HepG2 (cell line): ENCODE data around the gene TP73. TPM values are rescaled to one million over a fixed set of nuclear protein-coding genes. Genes with fewer than 3 reads are reported as not detected.

Experiments used
- ATAC-seq: fragments of 200-7000 bp; cut with Tn5 transposase; 3 replicates; pipeline ENCODE4 v1.9.1; 2020; ENCODE audit warnings: mild to moderate bottlenecking, moderate library complexity
- BruUV-seq: library from RNA; stranded (reverse); fragments of 400-500 nt; replicated peaks from 2 replicates; lab custom pipeline; 2021; lab: Mats Ljungman, UMichigan
- CTCF ChIA-PET: fragments of 300-600 bp; formaldehyde crosslinking; extraction: SDS; loops from one replicate; lab custom pipeline; 2021; ENCODE audit warnings: low total read pairs, inconsistent platforms, low intra/inter-chr PET ratio; lab: Yijun Ruan, JAX
- POLR2A ChIA-PET: fragments of 350-600 bp; sonication (Branson Sonifier 250); formaldehyde crosslinking; loops from one replicate; lab custom pipeline; 2020; ENCODE audit warnings: antibody characterized with exemption, inconsistent platforms; lab: Yijun Ruan, JAX
- DNase-seq: peaks from one replicate; pipeline ENCODE4 v3.0.0-alpha.2; 2015; ENCODE audit warnings: low spot score
- FAIRE-seq: peaks from 3 replicates; lab custom pipeline; 2011; peaks lifted over from hg19 to GRCh38; lab: Jason Lieb, UNC
- H2AFZ ChIP-seq: one replicate; pipeline ENCODE4 v1.6.1; 2011; ENCODE audit warnings: low read length, inconsistent platforms
- H3K27ac ChIP-seq: fragments of 300-600 bp; 3 replicates; pipeline ENCODE4 v1.8.0; 2011; ENCODE audit warnings: mixed run types, mild to moderate bottlenecking, mixed read lengths, low read length, inconsistent platforms; ENCODE audit not compliant: insufficient read depth; ENCODE audit errors: extremely low read length
- H3K27me3 ChIP-seq, 2 experiments: fragments of 200-600 bp in 1 of 2; 2 replicates in 1 of 2; 3 replicates in 1 of 2; pipeline versions ENCODE4 v1.6.0 to v1.8.0; 2011; ENCODE audit warnings: low read length in 2 of 2, mild to moderate bottlenecking in 2 of 2, moderate library complexity in 2 of 2, inconsistent platforms in 1 of 2; ENCODE audit not compliant: insufficient read depth in 2 of 2, control insufficient read depth in 1 of 2
- H3K36me3 ChIP-seq, 2 experiments: fragments of 200-600 bp in 1 of 2; replicated peaks in 1 of 2; 2 replicates in 1 of 2; 3 replicates in 1 of 2; pipeline versions ENCODE4 v1.5.1 to v1.8.0; 2011; ENCODE audit warnings: low read length in 2 of 2, inconsistent platforms in 1 of 2; ENCODE audit not compliant: insufficient read depth in 2 of 2, control insufficient read depth in 1 of 2
- H3K4me1 ChIP-seq: 2 replicates; pipeline ENCODE4 v1.5.1; 2012; ENCODE audit warnings: low read length, inconsistent platforms; ENCODE audit not compliant: insufficient read depth
- H3K4me2 ChIP-seq: 2 replicates; pipeline ENCODE4 v1.6.0; 2011; ENCODE audit warnings: low read depth, low read length, inconsistent platforms
- H3K4me3 ChIP-seq, 3 experiments: fragments of 200-600 bp in 1 of 3; sonication (generic), shearing (Covaris generic) in 1 of 3; replicated peaks in 1 of 3; 2 replicates each; pipeline ENCODE4 v1.5.1; 2011 to 2016; ENCODE audit warnings: low read length in 3 of 3, inconsistent platforms in 2 of 3, low read depth in 2 of 3, mild to moderate bottlenecking in 2 of 3, control low read depth in 1 of 3, mixed read lengths in 1 of 3; ENCODE audit not compliant: insufficient read depth in 1 of 3
- H3K79me2 ChIP-seq: one replicate; pipeline ENCODE4 v1.6.1; 2011; ENCODE audit warnings: low read length, inconsistent platforms; ENCODE audit not compliant: insufficient read depth
- H3K9ac ChIP-seq: 2 replicates; pipeline ENCODE4 v1.6.0; 2011; ENCODE audit warnings: mild to moderate bottlenecking, low read depth, low read length, inconsistent platforms; ENCODE audit not compliant: insufficient read depth
- H3K9me3 ChIP-seq: 2 replicates; pipeline ENCODE4 v1.5.1; 2012; ENCODE audit warnings: mild to moderate bottlenecking, low read length
- H4K20me1 ChIP-seq: 2 replicates; pipeline ENCODE4 v1.6.0; 2011; ENCODE audit warnings: inconsistent platforms, mild to moderate bottlenecking, low read length, moderate library complexity; ENCODE audit not compliant: insufficient read depth
- AGO1 ChIP-seq: fragments of 200-400 bp; formaldehyde crosslinking; IDR thresholded peaks from 2 replicates; pipeline ENCODE4 v1.6.1; 2017; ENCODE audit warnings: mild to moderate bottlenecking, low read depth, low read length, moderate library complexity; ENCODE audit not compliant: poor library complexity, severe bottlenecking
- CBX2 ChIP-seq, 2 experiments: fragments of 200-600 bp in 1 of 2; sonication (generic); formaldehyde crosslinking in 1 of 2; IDR thresholded peaks; 2 replicates each; pipeline versions ENCODE4 v1.7.0 to v1.8.1; 2018 to 2022; ENCODE audit warnings: low read depth in 2 of 2, low read length in 1 of 2, mild to moderate bottlenecking in 1 of 2, missing genetic modification reagents in 1 of 2
- DDIT3 ChIP-seq: sonication (generic); formaldehyde crosslinking; IDR thresholded peaks from 2 replicates; pipeline ENCODE4 v1.4.0; 2020; ENCODE audit warnings: mild to moderate bottlenecking, missing genetic modification reagents
- DR1 ChIP-seq: sonication (generic); formaldehyde crosslinking; IDR thresholded peaks from 2 replicates; pipeline ENCODE4 v1.8.0; 2021; ENCODE audit warnings: mild to moderate bottlenecking, missing genetic modification reagents, inconsistent platforms
- NAIF1 ChIP-seq: sonication (generic); formaldehyde crosslinking; IDR thresholded peaks from 2 replicates; pipeline ENCODE4 v1.5.0; 2020; ENCODE audit warnings: mild to moderate bottlenecking, missing genetic modification reagents, borderline replicate concordance
- NONO ChIP-seq, 2 experiments: fragments of 450-650 bp in 1 of 2; sonication (generic) in 1 of 2; formaldehyde crosslinking in 1 of 2; IDR thresholded peaks in 1 of 2; conservative IDR thresholded peaks in 1 of 2; 2 replicates each; pipeline versions ENCODE4 v1.6.1 to v1.8.0; 2017 to 2022; ENCODE audit warnings: mild to moderate bottlenecking in 1 of 2, missing genetic modification reagents in 1 of 2, moderate library complexity in 1 of 2
- PHF21A ChIP-seq: sonication (generic); formaldehyde crosslinking; IDR thresholded peaks from 2 replicates; pipeline ENCODE4 v1.5.0; 2020; ENCODE audit warnings: mild to moderate bottlenecking, missing genetic modification reagents
- ZKSCAN1 ChIP-seq: fragments of 150-350 bp; IDR thresholded peaks from 2 replicates; pipeline ENCODE4 v1.6.1; 2014; ENCODE audit warnings: low read length
- ZNF558 ChIP-seq: sonication (generic); formaldehyde crosslinking; IDR thresholded peaks from 2 replicates; pipeline ENCODE4 v1.9.0; 2022; ENCODE audit warnings: mild to moderate bottlenecking, missing genetic modification reagents, borderline replicate concordance
- ZNF569 ChIP-seq: sonication (generic); formaldehyde crosslinking; IDR thresholded peaks from 2 replicates; pipeline ENCODE4 v1.5.0; 2020; ENCODE audit warnings: mild to moderate bottlenecking, missing genetic modification reagents, moderate library complexity, borderline replicate concordance
- ZNF878 ChIP-seq: sonication (generic); formaldehyde crosslinking; IDR thresholded peaks from 2 replicates; pipeline ENCODE4 v1.8.1; 2023; ENCODE audit warnings: mild to moderate bottlenecking, missing genetic modification reagents, moderate library complexity
- WGBS: methylation state at CpG from one replicate; pipeline ENCODE4 v1.1.6; 2017; ENCODE audit warnings: low lambda C conversion rate; 5-methylcytosine and 5-hydroxymethylcytosine counted together
- in situ Hi-C: cut with HindIII; loops from 2 replicates; pipeline ENCODE4 v1.10.0; 2017; ENCODE audit warnings: low pct_unique_long_range_greater_than_20kb; ENCODE audit not compliant: extremely low pct_ligation_motif_present
- intact Hi-C: fragments of 100-400 bp; cut with micrococcal nuclease; formaldehyde crosslinking; loops from one replicate; pipeline ENCODE4 v1.10.0; 2022; ENCODE audit not compliant: unreplicated experiment
- polyA plus RNA-seq, 8 experiments: library from polyadenylated mRNA; depleted of rRNA in 3 of 8; stranded (reverse) in 7 of 8; unstranded in 1 of 8; fragments of >200 nt; fragmentation: Illumina TruSeq in 4 of 8; extraction: Trizol in 4 of 8; gene quantifications; 2 replicates each; pipeline versions ENCODE4 v1.2.1 to v1.2.3, GENCODE V29; 2011 to 2016; ENCODE audit warnings: low read depth in 4 of 8, missing spikeins in 1 of 8, mixed read lengths in 1 of 8; ENCODE audit not compliant: insufficient read depth in 1 of 8
- total RNA-seq, 5 experiments: library from RNA; depleted of rRNA; stranded (reverse); fragments of >200 nt; fragmentation: Illumina TruSeq; extraction: Trizol; gene quantifications; 2 replicates each; pipeline ENCODE4 v1.2.3, GENCODE V29; 2016; ENCODE audit warnings: low read depth in 1 of 5

Gene TP73
- total and polyA plus RNA-seq, 2 of the 13 experiments (the other 11 are each of a cell fraction or from before 2014, with no cell fraction given), result 0.49 to 1.1 TPM

- TF ChIP-seq ZNF558 (CRISPR knock-in tag), result no peak
- no peak for TF ChIP-seq ZNF569
- no peak for TF ChIP-seq NONO (IDR thresholded peaks at IDR 0.05)
- TF ChIP-seq NONO (CRISPR knock-in tag; conservative IDR thresholded peaks at IDR 0.05), result no peak
- TF ChIP-seq, all 625 proteins: peak for 0
Observed at GRCh38 chr1:3636531-3636930, 15.8 kb upstream of the TP73 start (continued).

GRCh38 chr1:3638027-3638426 is 14.3 kb upstream of the TP73 start:
- Histone ChIP-seq H3K4me1 (no peaks in the 10 kb centered on the region), H3K9me3 (no peaks in the 10 kb centered on the region), H3K79me2 (no peaks in the 10 kb centered on the region), H4K20me1 (no peaks in the 10 kb centered on the region), H3K4me3 (no peak overlapping the region), H3K27ac (no peak overlapping the region), H3K9ac (no peak overlapping the region), H3K36me3 (peaks cover 16 to 51% of the 10 kb centered on the region in 2 experiments; a peak in 4 of 5 replicates), H2AFZ (no peak overlapping the region), H3K4me2 (no peak overlapping the region), H3K27me3 (no peaks in the 10 kb centered on the region)
- ATAC-seq (no peak), FAIRE-seq (no peak), DNase-seq (no peak)
- BruUV-seq, result no TSS peak
- TF ChIP-seq ZKSCAN1 (no peak), DR1 (CRISPR knock-in tag) (no peak), NAIF1 (CRISPR knock-in tag) (no peak), AGO1 (no peak), PHF21A (no peak), CBX2 (IDR thresholded peaks at IDR 0.05; ENCODE audit: low read depth, low read length) (no peak), CBX2 (CRISPR knock-in tag; IDR thresholded peaks at IDR 0.05; ENCODE audit: low read depth) (no peak), DDIT3 (no peak), ZNF878 (CRISPR knock-in tag) (no peak)
- 95% methylated on average over 11 of the region's 12 CpGs for WGBS
- intact Hi-C loops, result no loop called here
- in situ Hi-C loops, result no loop called here
- ChIA-PET POLR2A (interaction anchor here (0.9 kb wide), 1 partner anchor 12 kb away, joined by 3 read pairs; no protein-coding TSS in a partner anchor), CTCF (no interaction called here)
